Mesenteric fat pad (tissue), 1 donor: Measurements from ENCODE around the gene CDC27. TPM values are rescaled to one million over a fixed set of nuclear protein-coding genes. Genes with fewer than 3 reads are reported as not detected.
"Not testable (repeated sequence)": the region's sequence is repeated elsewhere in the genome, so short reads cannot be mapped to it uniquely, and the experiment has no call there.

Experiments used
- DNase-seq: peaks from one replicate; pipeline ENCODE4 v3.0.0-alpha.2; 2020; ENCODE audit warnings: low spot score
- total RNA-seq: library from RNA; stranded (reverse); fragmentation: NEBNext Ultra II Directional; extraction: Animal tissue kit (Norgen Biotek cat#: 25700); gene quantifications from one replicate; pipeline ENCODE4 v1.2.1, GENCODE V29; 2021
- donor health status: DM: yes; HTN: yes; CAD: no.

Gene CDC27
- total RNA-seq, 1 donor from 2014 or later, result 124 TPM

GRCh38 chr17:47072886-47073285 lies 116.2 kb downstream of the CDC27 start:
- DNase-seq, result no peak

GRCh38 chr17:47071171-47071570 lies 117.9 kb downstream of the CDC27 start:
- not testable (repeated sequence) for DNase-seq

DNA sequence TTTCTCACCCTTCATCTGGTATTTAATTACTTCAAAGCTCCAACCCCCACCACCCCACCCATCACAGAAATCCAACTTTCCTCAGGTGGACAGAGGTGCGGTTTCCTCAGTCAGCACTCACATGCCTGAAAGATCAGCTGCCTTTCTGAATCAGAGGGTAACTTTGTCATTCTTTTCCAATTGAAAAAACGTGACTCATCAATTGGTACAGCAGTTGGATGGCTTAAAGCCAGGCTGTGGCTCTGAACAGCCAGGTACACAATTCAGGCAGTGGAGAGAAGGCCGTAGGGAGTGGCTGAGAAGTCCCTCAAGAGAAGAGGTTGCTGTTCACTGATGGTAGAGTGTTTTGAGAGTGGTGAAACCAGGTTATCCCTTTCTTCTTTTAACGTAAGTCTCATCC lies 118.8 kb downstream of the CDC27 start:
- not testable (repeated sequence) for DNase-seq

Other genes with a start within 250 kb of the CDC27 start
- gene RPRML, start 210.0 kb downstream of the CDC27 start, total RNA-seq, result not detected
- 1.5 TPM for gene MYL4, start 20.1 kb upstream of the CDC27 start, total RNA-seq
- 17.9 TPM for gene ITGB3, start 64.5 kb upstream of the CDC27 start, total RNA-seq
- gene EFCAB13, start 134.7 kb upstream of the CDC27 start, total RNA-seq, result 5.6 TPM